ENCODE measurements around the gene MED25. TPM values are rescaled to one million over a fixed set of nuclear protein-coding genes. Genes with fewer than 3 reads are reported as not detected.
A peak's percentile ranks its signal among the peaks of the same experiment; 100 is the strongest.

MED25 gene
- total RNA-seq, 2 donors from 2014 or later, result 38.4 to 173 TPM

DNA sequence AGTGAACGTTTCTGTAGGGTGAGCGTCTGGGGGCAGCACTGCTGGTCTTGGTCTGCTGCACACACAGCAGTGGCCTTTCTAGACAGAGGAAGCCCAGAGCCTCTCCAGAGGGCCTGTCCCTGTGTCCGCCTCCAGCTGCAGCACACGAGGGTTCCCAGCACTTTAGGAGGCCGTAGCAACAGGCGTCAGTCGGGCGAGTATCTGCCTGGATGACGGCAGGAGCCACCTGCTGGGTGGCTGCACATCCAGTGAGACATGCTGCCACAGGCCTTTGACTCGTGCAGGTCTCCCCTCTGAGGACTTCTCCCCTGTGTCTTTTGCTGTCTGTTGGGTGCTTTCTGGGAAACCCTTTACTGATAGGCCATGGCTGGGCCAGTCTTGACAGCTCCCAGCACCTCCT, 29.2 kb upstream of the MED25 start:
- Histone ChIP-seq H3K27me3 (replicated peaks; ENCODE audit: insufficient read depth) (no peaks in the 10 kb centered on the region), H3K4me3 (no peak overlapping the region), H3K27ac (no peak overlapping the region), H3K36me3 (peaks cover 0 to 15% of the 10 kb centered on the region in 2 donors), H3K9me3 (no peaks in the 10 kb centered on the region), H3K4me1 (replicated peaks) (no peaks in the 10 kb centered on the region)
- DNase-seq (ENCODE audit: low spot score), result no peak
- 73% methylated on average over 10 of the region's 10 CpGs for WGBS
- intact Hi-C loops (cut with DNase I), result no loop called here
- TF ChIP-seq POLR2AphosphoS5 (IDR thresholded peaks at IDR 0.05), result no peak
- TF ChIP-seq POLR2A (IDR thresholded peaks at IDR 0.05), result no peak
- no peak for TF ChIP-seq CTCF (IDR thresholded peaks at IDR 0.05)

DNA sequence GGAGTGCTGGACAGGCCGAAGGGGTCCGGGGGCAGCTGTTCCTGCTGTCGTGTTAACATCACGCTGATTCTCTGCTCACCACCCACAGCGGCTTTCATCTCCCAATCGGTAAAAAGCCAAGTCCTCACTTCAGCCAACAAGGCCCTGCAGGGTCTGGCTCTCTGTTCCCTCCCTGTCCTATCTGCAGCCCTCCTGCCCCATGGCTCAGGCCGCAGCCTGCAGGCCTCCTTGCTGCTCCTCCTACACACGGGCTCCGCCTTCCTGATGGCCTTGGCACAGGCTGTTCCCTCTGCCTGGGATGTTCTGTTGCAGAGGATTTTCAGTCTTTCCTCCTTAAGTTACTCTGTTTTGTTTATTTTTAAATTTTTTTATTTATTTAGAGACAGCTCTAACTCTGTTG, 27.2 kb upstream of the MED25 start:
- no peak for DNase-seq (ENCODE audit: low spot score)
- no peaks in the 10 kb centered on the region for H3K9me3 ChIP-seq
- peaks cover 11 to 15% of the 10 kb centered on the region in 2 donors for H3K36me3 ChIP-seq
- peak overlapping the region in 1 of 2 donors; percentile 23 for H3K27ac ChIP-seq
- H3K4me1 ChIP-seq (replicated peaks), result no peaks in the 10 kb centered on the region
- no peak overlapping the region for H3K4me3 ChIP-seq
- intact Hi-C loops (cut with DNase I), result no loop called here
- peak; percentile 7 for TF ChIP-seq POLR2AphosphoS5 (IDR thresholded peaks at IDR 0.05)
- no peak for TF ChIP-seq CTCF (IDR thresholded peaks at IDR 0.05)
- WGBS, result 64% methylated on average over 9 of the region's 9 CpGs
- H3K27me3 ChIP-seq (replicated peaks; ENCODE audit: insufficient read depth), result no peaks in the 10 kb centered on the region

GRCh38 chr19:49791776-49792445, 26.2 kb upstream of the MED25 start:
- no peaks in the 10 kb centered on the region for H3K9me3 ChIP-seq
- no peak overlapping the region for H3K27ac ChIP-seq
- TF ChIP-seq POLR2A (IDR thresholded peaks at IDR 0.05), result no peak
- TF ChIP-seq POLR2AphosphoS5 (IDR thresholded peaks at IDR 0.05), result no peak
- TF ChIP-seq CTCF (IDR thresholded peaks at IDR 0.05), result no peak
- DNase-seq (ENCODE audit: low spot score), result no peak
- no peaks in the 10 kb centered on the region for H3K27me3 ChIP-seq (replicated peaks; ENCODE audit: insufficient read depth)
- H3K4me3 ChIP-seq, result no peak overlapping the region
- 94% methylated on average over 25 of the region's 26 CpGs for WGBS
- intact Hi-C loops (cut with DNase I), result no loop called here
- H3K36me3 ChIP-seq, result peaks cover 12 to 20% of the 10 kb centered on the region in 2 donors
- no peaks in the 10 kb centered on the region for H3K4me1 ChIP-seq (replicated peaks)

GRCh38 chr19:49792829-49793560, 25.1 kb upstream of the MED25 start:
- DNase-seq (ENCODE audit: low spot score), result no peak
- H3K4me3 ChIP-seq, result no peak overlapping the region
- no peaks in the 10 kb centered on the region for H3K4me1 ChIP-seq (replicated peaks)
- H3K27me3 ChIP-seq (replicated peaks; ENCODE audit: insufficient read depth), result no peaks in the 10 kb centered on the region
- intact Hi-C loops (cut with DNase I), result no loop called here
- H3K36me3 ChIP-seq, result peaks cover 12 to 20% of the 10 kb centered on the region in 2 donors
- H3K9me3 ChIP-seq, result no peaks in the 10 kb centered on the region
- WGBS, result 92% methylated on average over 22 of the region's 22 CpGs
- TF ChIP-seq POLR2AphosphoS5 (IDR thresholded peaks at IDR 0.05), result no peak
- TF ChIP-seq CTCF (IDR thresholded peaks at IDR 0.05), result no peak
- no peak for TF ChIP-seq POLR2A (IDR thresholded peaks at IDR 0.05)
- no peak overlapping the region for H3K27ac ChIP-seq

DNA sequence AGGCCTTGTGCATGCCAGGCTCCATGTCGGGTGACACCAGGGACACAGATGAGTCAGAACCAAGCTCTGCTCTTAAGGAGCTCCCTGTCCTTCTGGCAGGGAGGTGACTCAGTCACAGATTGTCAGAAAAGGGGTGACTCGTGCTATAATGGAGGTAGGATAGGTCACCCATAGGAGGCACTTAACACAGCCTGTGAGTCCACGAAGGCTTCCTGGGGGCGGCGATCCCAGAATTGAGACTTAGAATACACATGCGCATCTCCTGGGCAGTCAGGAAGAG, 24.6 kb upstream of the MED25 start:
- intact Hi-C loops (cut with DNase I), result no loop called here
- Histone ChIP-seq H3K27ac (no peak overlapping the region), H3K27me3 (replicated peaks; ENCODE audit: insufficient read depth) (no peaks in the 10 kb centered on the region), H3K9me3 (no peaks in the 10 kb centered on the region), H3K36me3 (peaks cover 16 to 20% of the 10 kb centered on the region in 2 donors), H3K4me3 (no peak overlapping the region), H3K4me1 (replicated peaks) (no peaks in the 10 kb centered on the region)
- no peak for DNase-seq (ENCODE audit: low spot score)
- TF ChIP-seq CTCF (IDR thresholded peaks at IDR 0.05) (no peak), POLR2AphosphoS5 (IDR thresholded peaks at IDR 0.05) (no peak), POLR2A (IDR thresholded peaks at IDR 0.05) (no peak)
- 91% methylated on average over 6 of the region's 6 CpGs for WGBS

Data from prostate gland (tissue), 2 donors.